Measurements from ENCODE around the gene GPC5.

The GPC5 gene

GRCh38 chr13:92807966-92808365 lies 1409.5 kb downstream of the GPC5 start:
- H3F3A ChIP-seq (ENCODE audit: insufficient read depth, low read length), result no peaks in the 10 kb centered on the region
- no peaks in the 10 kb centered on the region for H3K79me2 ChIP-seq (ENCODE audit: insufficient read depth, low read length)
- no peaks in the 10 kb centered on the region for H4K20me1 ChIP-seq (ENCODE audit: insufficient read depth, low read length)
- no peaks in the 10 kb centered on the region for H3K27me3 ChIP-seq (ENCODE audit: insufficient read depth, low read length)
- TF ChIP-seq, protein P1, sequence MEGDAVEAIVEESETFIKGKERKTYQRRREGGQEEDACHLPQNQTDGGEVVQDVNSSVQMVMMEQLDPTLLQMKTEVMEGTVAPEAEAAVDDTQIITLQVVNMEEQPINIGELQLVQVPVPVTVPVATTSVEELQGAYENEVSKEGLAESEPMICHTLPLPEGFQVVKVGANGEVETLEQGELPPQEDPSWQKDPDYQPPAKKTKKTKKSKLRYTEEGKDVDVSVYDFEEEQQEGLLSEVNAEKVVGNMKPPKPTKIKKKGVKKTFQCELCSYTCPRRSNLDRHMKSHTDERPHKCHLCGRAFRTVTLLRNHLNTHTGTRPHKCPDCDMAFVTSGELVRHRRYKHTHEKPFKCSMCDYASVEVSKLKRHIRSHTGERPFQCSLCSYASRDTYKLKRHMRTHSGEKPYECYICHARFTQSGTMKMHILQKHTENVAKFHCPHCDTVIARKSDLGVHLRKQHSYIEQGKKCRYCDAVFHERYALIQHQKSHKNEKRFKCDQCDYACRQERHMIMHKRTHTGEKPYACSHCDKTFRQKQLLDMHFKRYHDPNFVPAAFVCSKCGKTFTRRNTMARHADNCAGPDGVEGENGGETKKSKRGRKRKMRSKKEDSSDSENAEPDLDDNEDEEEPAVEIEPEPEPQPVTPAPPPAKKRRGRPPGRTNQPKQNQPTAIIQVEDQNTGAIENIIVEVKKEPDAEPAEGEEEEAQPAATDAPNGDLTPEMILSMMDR (IDR thresholded peaks at IDR 0.05; ENCODE audit: low read length), result no peak
- no peak for TF ChIP-seq EZH2 (IDR thresholded peaks at IDR 0.05; ENCODE audit: borderline replicate concordance, low read length)
- no peaks in the 10 kb centered on the region for H3K9me3 ChIP-seq (ENCODE audit: low read length)
- H3K9me2 ChIP-seq (ENCODE audit: low read depth, low read length), result 0 out of 2 replicates have a peak, but pooled peaks cover 2% of the 10 kb centered on the region
- H3K4me1 ChIP-seq (ENCODE audit: insufficient read depth, low read length, severe bottlenecking), result no peaks in the 10 kb centered on the region
- H3K36me3 ChIP-seq (ENCODE audit: insufficient read depth, low read length), result no peaks in the 10 kb centered on the region
- no peak overlapping the region for H3K27ac ChIP-seq (ENCODE audit: low read depth, low read length, poor library complexity, severe bottlenecking)
- H3K4me3 ChIP-seq (ENCODE audit: low read depth, low read length, poor library complexity, severe bottlenecking), result no peak overlapping the region
- no peak overlapping the region for H2AFZ ChIP-seq (ENCODE audit: low read length)
- no peak overlapping the region for H3K4me2 ChIP-seq (ENCODE audit: low read length)
- H3K9ac ChIP-seq (ENCODE audit: low read length), result no peak overlapping the region

GRCh38 chr13:92821324-92821723 lies 1422.9 kb downstream of the GPC5 start:
- Histone ChIP-seq H3K4me3 (ENCODE audit: low read depth, low read length, poor library complexity, severe bottlenecking) (no peak overlapping the region), H3K9me3 (ENCODE audit: low read length) (no peaks in the 10 kb centered on the region), H3K9ac (ENCODE audit: low read length) (no peak overlapping the region), H2AFZ (ENCODE audit: low read length) (no peak overlapping the region), H3K27ac (ENCODE audit: low read depth, low read length, poor library complexity, severe bottlenecking) (no peak overlapping the region), H4K20me1 (ENCODE audit: insufficient read depth, low read length) (no peaks in the 10 kb centered on the region), H3K4me1 (ENCODE audit: insufficient read depth, low read length, severe bottlenecking) (no peaks in the 10 kb centered on the region), H3K9me2 (ENCODE audit: low read depth, low read length) (no peaks in the 10 kb centered on the region), H3K27me3 (ENCODE audit: insufficient read depth, low read length) (no peaks in the 10 kb centered on the region), H3K36me3 (ENCODE audit: insufficient read depth, low read length) (no peaks in the 10 kb centered on the region), H3K4me2 (ENCODE audit: low read length) (no peak overlapping the region), H3K79me2 (ENCODE audit: insufficient read depth, low read length) (no peaks in the 10 kb centered on the region), H3F3A (ENCODE audit: insufficient read depth, low read length) (no peaks in the 10 kb centered on the region)
- TF ChIP-seq, protein P1 (IDR thresholded peaks at IDR 0.05; ENCODE audit: low read length), result no peak
- no peak for TF ChIP-seq EZH2 (IDR thresholded peaks at IDR 0.05; ENCODE audit: borderline replicate concordance, low read length)

GRCh38 chr13:92823059-92823458 lies 1424.6 kb downstream of the GPC5 start:
- Histone ChIP-seq H3K79me2 (ENCODE audit: insufficient read depth, low read length) (no peaks in the 10 kb centered on the region), H3K9ac (ENCODE audit: low read length) (no peak overlapping the region), H2AFZ (ENCODE audit: low read length) (no peak overlapping the region), H3K27ac (ENCODE audit: low read depth, low read length, poor library complexity, severe bottlenecking) (no peak overlapping the region), H4K20me1 (ENCODE audit: insufficient read depth, low read length) (no peaks in the 10 kb centered on the region), H3K9me2 (ENCODE audit: low read depth, low read length) (no peaks in the 10 kb centered on the region), H3K9me3 (ENCODE audit: low read length) (no peaks in the 10 kb centered on the region), H3K4me1 (ENCODE audit: insufficient read depth, low read length, severe bottlenecking) (no peaks in the 10 kb centered on the region), H3K4me2 (ENCODE audit: low read length) (no peak overlapping the region), H3K4me3 (ENCODE audit: low read depth, low read length, poor library complexity, severe bottlenecking) (no peak overlapping the region), H3K27me3 (ENCODE audit: insufficient read depth, low read length) (no peaks in the 10 kb centered on the region), H3K36me3 (ENCODE audit: insufficient read depth, low read length) (no peaks in the 10 kb centered on the region), H3F3A (ENCODE audit: insufficient read depth, low read length) (no peaks in the 10 kb centered on the region)
- TF ChIP-seq, protein P1 (IDR thresholded peaks at IDR 0.05; ENCODE audit: low read length), result no peak
- no peak for TF ChIP-seq EZH2 (IDR thresholded peaks at IDR 0.05; ENCODE audit: borderline replicate concordance, low read length)

Data from OCI-LY1 (cell line).